ENCODE measurements around the gene RCE1. TPM values are rescaled to one million over a fixed set of nuclear protein-coding genes. Genes with fewer than 3 reads are reported as not detected.

Gene RCE1
- total RNA-seq, 1 experiment from 2014 or later: 52.5 TPM

- WGBS (ENCODE audit: extremely low coverage, insufficient read length, low lambda C conversion rate): no CpG with 5 or more reads among the region's 6 CpGs
- Histone ChIP-seq H3K56ac (ENCODE audit: insufficient read length, low read depth, low read length) (no peak overlapping the region), H3K23me2 (ENCODE audit: insufficient read length, low read depth, low read length, poor library complexity, severe bottlenecking) (no peaks in the 10 kb centered on the region), H3K27ac (ENCODE audit: insufficient read length, low read depth, low read length) (no peak overlapping the region), H2BK5ac (ENCODE audit: insufficient read length, low read length) (no peak overlapping the region), H3K79me1 (ENCODE audit: insufficient read depth, low read depth, low read length, poor library complexity, severe bottlenecking) (no peaks in the 10 kb centered on the region), H3T11ph (ENCODE audit: low read length) (no peak overlapping the region), H3K9ac (ENCODE audit: extremely low read depth, insufficient read length, low read length) (no peak overlapping the region), H3K14ac (ENCODE audit: insufficient read depth, low read length) (no peak overlapping the region; the same call in 1 of the 2 replicates), H2BK15ac (ENCODE audit: low read depth, low read length) (no peak overlapping the region), H3K4me2 (ENCODE audit: insufficient read depth, insufficient read length, low read length) (no peak overlapping the region), H3K27me3 (ENCODE audit: insufficient read depth, low read length) (no peaks in the 10 kb centered on the region), H3K18ac (ENCODE audit: insufficient read length, low read depth, low read length) (no peak overlapping the region), H4K91ac (ENCODE audit: insufficient read length, low read depth, low read length) (no peak overlapping the region), H2AK5ac (ENCODE audit: insufficient read length, low read length) (no peak overlapping the region), H2BK12ac (ENCODE audit: insufficient read length, low read depth, low read length) (no peak overlapping the region), H4K20me1 (ENCODE audit: control insufficient read depth, insufficient read depth, insufficient read length) (no peaks in the 10 kb centered on the region), H2BK20ac (ENCODE audit: low read depth, low read length, poor library complexity, severe bottlenecking) (no peak overlapping the region), H3K4me1 (ENCODE audit: insufficient read depth, low read length) (peaks cover 5% of the 10 kb centered on the region; the same call in 1 of the 2 replicates), H3K9me3 (ENCODE audit: control insufficient read depth, low read depth, low read length) (no peaks in the 10 kb centered on the region), H3K23ac (ENCODE audit: insufficient read length, low read depth, low read length) (no peak overlapping the region), H4K8ac (replicated peaks; ENCODE audit: insufficient read length, low read depth, low read length) (no peak overlapping the region), H2BK120ac (ENCODE audit: low read depth, low read length, poor library complexity, severe bottlenecking) (no peak overlapping the region), H3K79me2 (ENCODE audit: insufficient read depth, low read length) (no peaks in the 10 kb centered on the region), H4K5ac (ENCODE audit: insufficient read length, low read depth, low read length) (no peak overlapping the region), H3K4ac (ENCODE audit: low read depth, low read length) (no peak overlapping the region), H2AFZ (ENCODE audit: low read length) (no peak overlapping the region)
- Mint-ChIP-seq H3K9me3 (no peaks in the 10 kb centered on the region; a peak in 2 of 5 replicates), H3K4me3 (no peak overlapping the region), H3K27ac (peak overlapping the region in 2 of 3 experiments; percentile 35 to 65; a peak in 3 of 7 replicates), H3K4me1 (peaks cover 36 to 54% of the 10 kb centered on the region in 2 experiments), H3K27me3 (ENCODE audit: low read depth) (no peaks in the 10 kb centered on the region), H3K36me3 (ENCODE audit: insufficient read depth in 1 of 3, low read depth in 3 of 3) (peaks cover 0 to 5% (median 0%) of the 10 kb centered on the region in 3 experiments; a peak in 1 of 7 replicates)
- no peak for TF ChIP-seq CTCF (conservative IDR thresholded peaks at IDR 0.05)
- DNase-seq: no peak
These were observed 49.7 kb downstream of the RCE1 start for GRCh38 chr11:66892911-66893310.
